ENCODE measurements around the gene TOR4A.

DNA sequence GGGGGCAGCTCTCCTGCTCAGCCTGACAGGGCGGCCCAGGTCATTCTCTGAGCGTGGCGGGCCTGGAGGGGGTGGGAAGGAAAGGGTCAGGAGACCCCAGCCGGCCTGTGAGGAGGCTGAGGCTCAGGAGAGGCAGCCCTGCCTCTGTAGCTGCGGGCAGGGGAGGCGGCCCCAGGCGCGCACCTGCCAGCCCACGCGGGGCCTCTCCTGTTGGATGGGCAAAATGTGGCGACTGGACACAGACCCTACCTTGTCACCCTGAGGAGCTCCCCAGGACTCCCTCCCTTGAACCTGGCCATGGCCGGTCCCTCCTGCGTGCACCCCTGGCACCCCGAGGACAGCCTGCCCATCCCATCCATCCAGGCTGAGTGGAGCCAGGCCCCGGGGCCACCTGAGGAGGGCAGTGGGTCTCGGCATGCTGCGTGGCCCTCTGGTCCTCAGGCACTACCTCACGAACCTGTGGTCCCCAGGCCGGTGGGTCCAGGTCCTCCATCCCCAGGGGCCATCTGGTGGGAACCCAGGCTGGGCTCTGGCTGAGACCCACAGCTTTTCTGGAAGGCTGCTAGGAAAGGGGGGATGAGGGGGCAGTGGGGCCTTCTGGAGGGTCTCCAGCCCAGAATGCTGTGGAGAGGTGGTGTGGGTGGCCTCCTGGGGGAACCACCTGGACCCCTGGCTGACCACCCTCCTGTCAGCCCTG, 39.6 kb downstream of the TOR4A start:
- TF ChIP-seq, protein P1, sequence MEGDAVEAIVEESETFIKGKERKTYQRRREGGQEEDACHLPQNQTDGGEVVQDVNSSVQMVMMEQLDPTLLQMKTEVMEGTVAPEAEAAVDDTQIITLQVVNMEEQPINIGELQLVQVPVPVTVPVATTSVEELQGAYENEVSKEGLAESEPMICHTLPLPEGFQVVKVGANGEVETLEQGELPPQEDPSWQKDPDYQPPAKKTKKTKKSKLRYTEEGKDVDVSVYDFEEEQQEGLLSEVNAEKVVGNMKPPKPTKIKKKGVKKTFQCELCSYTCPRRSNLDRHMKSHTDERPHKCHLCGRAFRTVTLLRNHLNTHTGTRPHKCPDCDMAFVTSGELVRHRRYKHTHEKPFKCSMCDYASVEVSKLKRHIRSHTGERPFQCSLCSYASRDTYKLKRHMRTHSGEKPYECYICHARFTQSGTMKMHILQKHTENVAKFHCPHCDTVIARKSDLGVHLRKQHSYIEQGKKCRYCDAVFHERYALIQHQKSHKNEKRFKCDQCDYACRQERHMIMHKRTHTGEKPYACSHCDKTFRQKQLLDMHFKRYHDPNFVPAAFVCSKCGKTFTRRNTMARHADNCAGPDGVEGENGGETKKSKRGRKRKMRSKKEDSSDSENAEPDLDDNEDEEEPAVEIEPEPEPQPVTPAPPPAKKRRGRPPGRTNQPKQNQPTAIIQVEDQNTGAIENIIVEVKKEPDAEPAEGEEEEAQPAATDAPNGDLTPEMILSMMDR (IDR thresholded peaks at IDR 0.05), result no peak
- TF ChIP-seq POLR2A (IDR thresholded peaks at IDR 0.05), result no peak
